Measurements from ENCODE around the gene GRIA4. TPM values are rescaled to one million over a fixed set of nuclear protein-coding genes. Genes with fewer than 3 reads are reported as not detected.

The GRIA4 gene
- total RNA-seq, 2 donors from 2014 or later: not detected

GRCh38 chr11:105611572-105612441 lies 1.9 kb downstream of the GRIA4 start:
- Mint-ChIP-seq H3K4me1 (ENCODE audit: low read depth in 2 of 2) (no peaks in the 10 kb centered on the region), H3K36me3 (peaks cover 6% of the 10 kb centered on the region), H3K27ac (no peak overlapping the region), H3K4me3 (no peak overlapping the region), H3K27me3 (peaks cover 16 to 18% of the 10 kb centered on the region in 2 donors), H3K9me3 (no peaks in the 10 kb centered on the region)
- DNase-seq (ENCODE audit: low spot score) (no peak), ATAC-seq (no peak)

DNA sequence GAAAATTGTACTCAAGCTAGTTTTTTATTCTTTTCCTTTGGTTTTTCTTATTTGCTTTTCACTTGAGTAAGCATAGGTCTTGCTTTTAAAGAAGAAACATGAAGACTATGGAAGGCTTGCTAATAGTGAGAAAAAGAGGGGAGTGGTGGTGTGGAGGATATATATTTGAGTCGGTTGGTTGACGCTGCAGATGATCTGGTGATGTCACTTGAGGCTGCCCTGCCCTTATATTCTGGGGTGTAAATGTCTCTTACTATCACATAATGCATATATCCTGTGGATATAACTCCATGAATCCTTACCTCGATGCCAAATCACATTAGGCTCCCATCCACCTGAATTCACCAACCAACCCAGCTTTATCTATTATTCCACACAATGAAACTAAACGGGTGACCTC lies 2.9 kb downstream of the GRIA4 start:
- no peak for DNase-seq (ENCODE audit: low spot score)
- peaks cover 16 to 18% of the 10 kb centered on the region in 2 donors for H3K27me3 Mint-ChIP-seq
- no peak overlapping the region for H3K4me3 Mint-ChIP-seq
- H3K9me3 Mint-ChIP-seq: no peaks in the 10 kb centered on the region
- H3K4me1 Mint-ChIP-seq (ENCODE audit: low read depth in 2 of 2): no peaks in the 10 kb centered on the region
- no peak overlapping the region for H3K27ac Mint-ChIP-seq
- ATAC-seq: no peak
- peaks cover 6% of the 10 kb centered on the region for H3K36me3 Mint-ChIP-seq

- ATAC-seq (no peak), DNase-seq (ENCODE audit: low spot score) (no peak)
- Mint-ChIP-seq H3K36me3 (peaks cover 6% of the 10 kb centered on the region), H3K27me3 (peaks cover 16 to 18% of the 10 kb centered on the region in 2 donors), H3K4me1 (ENCODE audit: low read depth in 2 of 2) (no peaks in the 10 kb centered on the region), H3K4me3 (no peak overlapping the region), H3K27ac (no peak overlapping the region), H3K9me3 (no peaks in the 10 kb centered on the region)
Observed at GRCh38 chr11:105613183-105613582, 3.3 kb downstream of the GRIA4 start.

DNA sequence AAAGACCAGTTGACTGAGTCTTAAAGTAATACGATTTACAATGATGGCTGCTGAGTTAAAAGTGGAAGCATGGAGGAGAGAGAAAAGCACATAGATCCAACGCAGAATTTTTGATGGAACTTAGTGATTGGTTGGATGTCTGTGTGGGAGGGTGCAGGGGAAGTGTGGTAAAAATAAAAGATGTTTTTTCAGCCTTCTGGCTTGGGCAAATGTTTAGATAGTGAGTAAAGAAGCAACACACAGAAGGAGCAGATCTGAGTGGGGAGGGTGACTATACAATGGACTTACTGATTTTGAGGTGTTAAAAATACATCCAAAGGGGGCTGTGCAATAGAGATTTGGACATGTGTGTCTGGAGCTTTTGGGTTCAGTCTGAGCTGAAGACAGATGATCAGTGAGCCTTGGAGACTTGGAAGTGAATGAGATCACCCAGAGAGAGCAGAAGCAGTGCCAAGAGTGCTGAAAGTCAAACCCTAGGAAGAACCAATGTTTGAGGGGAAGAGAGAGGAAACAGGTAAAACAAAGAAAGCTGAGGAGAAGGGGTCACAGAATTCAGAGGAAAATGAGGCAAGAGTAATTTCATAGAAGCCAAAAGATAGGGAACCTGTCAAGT lies 8.6 kb downstream of the GRIA4 start:
- no peak overlapping the region for H3K27ac Mint-ChIP-seq
- H3K27me3 Mint-ChIP-seq: no peaks in the 10 kb centered on the region
- DNase-seq (ENCODE audit: low spot score) (no peak), ATAC-seq (no peak)
- no peak overlapping the region for H3K4me3 Mint-ChIP-seq
- peaks cover 3% of the 10 kb centered on the region for H3K9me3 Mint-ChIP-seq
- H3K36me3 Mint-ChIP-seq: no peaks in the 10 kb centered on the region
- no peaks in the 10 kb centered on the region for H3K4me1 Mint-ChIP-seq (ENCODE audit: low read depth in 2 of 2)

GRCh38 chr11:105619556-105619955 lies 9.7 kb downstream of the GRIA4 start:
- Mint-ChIP-seq H3K27me3 (no peaks in the 10 kb centered on the region), H3K9me3 (peaks cover 4% of the 10 kb centered on the region), H3K4me1 (ENCODE audit: low read depth in 2 of 2) (no peaks in the 10 kb centered on the region), H3K27ac (no peak overlapping the region), H3K36me3 (no peaks in the 10 kb centered on the region), H3K4me3 (no peak overlapping the region)
- DNase-seq (ENCODE audit: low spot score): no peak
- no peak for ATAC-seq

GRCh38 chr11:105622016-105622415 lies 12.1 kb downstream of the GRIA4 start:
- Mint-ChIP-seq H3K4me3 (no peak overlapping the region), H3K36me3 (no peaks in the 10 kb centered on the region), H3K4me1 (ENCODE audit: low read depth in 2 of 2) (no peaks in the 10 kb centered on the region), H3K27me3 (no peaks in the 10 kb centered on the region), H3K9me3 (peaks cover 4% of the 10 kb centered on the region), H3K27ac (no peak overlapping the region)
- DNase-seq (ENCODE audit: low spot score): no peak
- no peak for ATAC-seq

GRCh38 chr11:105632316-105632715 lies 22.4 kb downstream of the GRIA4 start:
- Mint-ChIP-seq H3K36me3 (no peaks in the 10 kb centered on the region), H3K4me1 (ENCODE audit: low read depth in 2 of 2) (no peaks in the 10 kb centered on the region), H3K9me3 (peaks cover 11% of the 10 kb centered on the region), H3K27ac (no peak overlapping the region), H3K4me3 (no peak overlapping the region), H3K27me3 (no peaks in the 10 kb centered on the region)
- ATAC-seq (no peak), DNase-seq (ENCODE audit: low spot score) (no peak)

GRCh38 chr11:105635466-105635865 lies 25.6 kb downstream of the GRIA4 start:
- Mint-ChIP-seq H3K36me3 (no peaks in the 10 kb centered on the region), H3K27ac (no peak overlapping the region), H3K9me3 (peaks cover 10% of the 10 kb centered on the region), H3K4me1 (ENCODE audit: low read depth in 2 of 2) (no peaks in the 10 kb centered on the region), H3K27me3 (no peaks in the 10 kb centered on the region), H3K4me3 (no peak overlapping the region)
- DNase-seq (ENCODE audit: low spot score) (no peak), ATAC-seq (no peak)

DNA sequence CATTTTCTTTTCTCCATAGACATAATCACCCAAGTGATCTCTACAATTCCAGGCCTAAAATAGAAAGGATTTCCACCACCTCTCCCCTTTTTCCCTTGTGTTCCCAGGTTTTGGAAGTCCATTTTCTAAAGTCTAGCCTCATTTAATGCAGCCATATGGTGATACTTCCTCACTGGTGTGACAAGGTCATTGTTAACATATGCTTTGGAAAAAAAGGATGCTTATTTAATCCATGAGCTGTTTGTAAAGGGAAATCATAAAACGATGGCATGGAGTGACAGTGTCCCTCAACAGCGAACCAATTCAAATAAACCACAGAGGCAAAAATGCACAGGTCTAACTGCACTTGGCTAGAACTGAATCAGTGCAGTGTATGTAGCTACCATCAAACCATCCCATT lies 26.6 kb downstream of the GRIA4 start:
- DNase-seq (ENCODE audit: low spot score) (no peak), ATAC-seq (no peak)
- Mint-ChIP-seq H3K27me3 (no peaks in the 10 kb centered on the region), H3K4me1 (ENCODE audit: low read depth in 2 of 2) (no peaks in the 10 kb centered on the region), H3K36me3 (no peaks in the 10 kb centered on the region), H3K27ac (no peak overlapping the region), H3K9me3 (peaks cover 9% of the 10 kb centered on the region), H3K4me3 (no peak overlapping the region)

GRCh38 chr11:105639527-105639926 lies 29.7 kb downstream of the GRIA4 start:
- Mint-ChIP-seq H3K36me3 (no peaks in the 10 kb centered on the region), H3K9me3 (peaks cover 14% of the 10 kb centered on the region), H3K27me3 (no peaks in the 10 kb centered on the region), H3K27ac (no peak overlapping the region), H3K4me3 (no peak overlapping the region), H3K4me1 (ENCODE audit: low read depth in 2 of 2) (no peaks in the 10 kb centered on the region)
- ATAC-seq (no peak), DNase-seq (ENCODE audit: low spot score) (no peak)

- DNase-seq (ENCODE audit: low spot score): no peak
- no peaks in the 10 kb centered on the region for H3K27me3 Mint-ChIP-seq
- peaks cover 17% of the 10 kb centered on the region for H3K9me3 Mint-ChIP-seq
- no peak overlapping the region for H3K4me3 Mint-ChIP-seq
- H3K4me1 Mint-ChIP-seq (ENCODE audit: low read depth in 2 of 2): no peaks in the 10 kb centered on the region
- H3K36me3 Mint-ChIP-seq: no peaks in the 10 kb centered on the region
- no peak overlapping the region for H3K27ac Mint-ChIP-seq
- ATAC-seq: no peak
Observed at GRCh38 chr11:105641433-105641832, 31.6 kb downstream of the GRIA4 start.

- H3K36me3 Mint-ChIP-seq: no peaks in the 10 kb centered on the region
- H3K4me3 Mint-ChIP-seq: no peak overlapping the region
- no peak for ATAC-seq
- no peak overlapping the region for H3K27ac Mint-ChIP-seq
- H3K9me3 Mint-ChIP-seq: peaks cover 23% of the 10 kb centered on the region
- no peaks in the 10 kb centered on the region for H3K4me1 Mint-ChIP-seq (ENCODE audit: low read depth in 2 of 2)
- H3K27me3 Mint-ChIP-seq: no peaks in the 10 kb centered on the region
- no peak for DNase-seq (ENCODE audit: low spot score)
Observed at GRCh38 chr11:105642870-105643269, 33.0 kb downstream of the GRIA4 start.

DNA sequence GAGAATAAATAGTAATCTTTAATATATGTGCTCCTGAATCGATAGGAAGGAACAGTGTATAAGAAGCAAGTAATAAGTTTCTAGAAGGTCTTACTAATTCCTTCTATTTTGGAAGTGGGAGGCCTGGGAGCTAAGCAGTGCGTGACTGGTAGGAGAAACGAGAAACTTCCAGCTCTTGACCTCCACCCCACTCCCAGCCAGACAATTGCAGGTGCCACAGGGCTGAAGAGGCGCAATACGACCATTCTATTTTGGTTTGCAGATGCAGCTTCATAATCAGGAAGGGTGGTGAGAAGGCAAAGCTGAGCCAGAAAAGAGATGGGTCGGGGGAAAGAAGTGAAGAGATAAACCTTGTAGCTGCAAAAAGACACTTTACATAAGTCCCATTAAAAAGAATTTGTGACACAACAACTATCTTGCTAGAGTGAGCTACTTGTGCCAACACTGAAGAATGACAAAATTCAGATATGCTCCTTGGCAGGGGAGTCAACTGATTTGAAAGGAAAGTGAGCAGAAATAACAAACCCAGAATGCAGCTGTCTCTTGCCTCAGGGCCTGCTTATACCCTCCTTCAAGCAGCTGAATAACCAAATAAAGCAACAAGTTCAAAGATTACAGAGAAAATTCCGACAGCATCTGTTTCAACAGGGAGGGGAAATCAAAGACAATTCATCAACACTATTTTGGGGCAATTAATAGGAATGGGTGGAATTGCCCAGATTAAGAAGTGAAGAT lies 35.1 kb downstream of the GRIA4 start:
- no peaks in the 10 kb centered on the region for H3K4me1 Mint-ChIP-seq (ENCODE audit: low read depth in 2 of 2)
- no peak overlapping the region for H3K27ac Mint-ChIP-seq
- no peak for DNase-seq (ENCODE audit: low spot score)
- peaks cover 21% of the 10 kb centered on the region for H3K9me3 Mint-ChIP-seq
- no peak for ATAC-seq
- H3K36me3 Mint-ChIP-seq: no peaks in the 10 kb centered on the region
- no peaks in the 10 kb centered on the region for H3K27me3 Mint-ChIP-seq
- no peak overlapping the region for H3K4me3 Mint-ChIP-seq

GRCh38 chr11:105647780-105648179 lies 37.9 kb downstream of the GRIA4 start:
- no peak overlapping the region for H3K27ac Mint-ChIP-seq
- H3K27me3 Mint-ChIP-seq: no peaks in the 10 kb centered on the region
- DNase-seq (ENCODE audit: low spot score) (no peak), ATAC-seq (no peak)
- H3K36me3 Mint-ChIP-seq: no peaks in the 10 kb centered on the region
- H3K4me1 Mint-ChIP-seq (ENCODE audit: low read depth in 2 of 2): no peaks in the 10 kb centered on the region
- no peak overlapping the region for H3K4me3 Mint-ChIP-seq
- peaks cover 13% of the 10 kb centered on the region for H3K9me3 Mint-ChIP-seq

All from natural killer cell treated with Interleukin-12 subunit alpha and Interleukin-12 subunit beta and Interleukin-15 and Interleukin-18, amount 100 ng/mL, for 72 hours (primary cell).